Measurements from ENCODE around the gene XRCC6. TPM values are rescaled to one million over a fixed set of nuclear protein-coding genes. Genes with fewer than 3 reads are reported as not detected.
A peak's percentile ranks its signal among the peaks of the same experiment; 100 is the strongest.

XRCC6 gene
- total and polyA plus RNA-seq, 9 of the 15 experiments (the other 6 are each of a cell fraction or from before 2014, with no cell fraction given), result 151 to 440 (median 318) TPM

GRCh38 chr22:41596776-41597634, 24.1 kb upstream of the XRCC6 start (continued):
- TF ChIP-seq CHD1 (IDR thresholded peaks at IDR 0.05; ENCODE audit: low read length) (no peak), ZNF384 (IDR thresholded peaks at IDR 0.05; ENCODE audit: low read depth, low read length) (no peak), REST (IDR thresholded peaks at IDR 0.05; ENCODE audit: borderline replicate concordance) (peak; percentile 75), REST (CRISPR knock-in tag; IDR thresholded peaks at IDR 0.05; ENCODE audit: low read depth) (no peak), DMBX1 (CRISPR knock-in tag; IDR thresholded peaks at IDR 0.05; ENCODE audit: borderline replicate concordance) (no peak), NR2C2 (CRISPR knock-in tag; IDR thresholded peaks at IDR 0.05) (no peak), NR2C2 (tag; IDR thresholded peaks at IDR 0.05) (0 out of 2 replicates have a peak, but pooled peaks have one; percentile 24), POLR2A (conservative IDR thresholded peaks at IDR 0.05) (peak; percentile 47; the same call in 1 of the 2 replicates), TBP (optimal IDR thresholded peaks at IDR 0.05; ENCODE audit: low read depth, low read length) (no peak), BHLHE40 (IDR thresholded peaks at IDR 0.05; ENCODE audit: low read length) (peak; percentile 23; the same call in 1 of the 2 replicates), RREB1 (CRISPR knock-in tag; IDR thresholded peaks at IDR 0.05) (no peak), TOE1 (IDR thresholded peaks at IDR 0.05; ENCODE audit: borderline replicate concordance) (no peak), TOE1 (CRISPR knock-in tag; IDR thresholded peaks at IDR 0.05; ENCODE audit: borderline replicate concordance, low read depth) (no peak), MBD2 (IDR thresholded peaks at IDR 0.05; ENCODE audit: borderline replicate concordance, low read depth) (no peak)

Measured in K562 (cell line).